ENCODE data around the gene PKNOX2.

The PKNOX2 gene

DNA sequence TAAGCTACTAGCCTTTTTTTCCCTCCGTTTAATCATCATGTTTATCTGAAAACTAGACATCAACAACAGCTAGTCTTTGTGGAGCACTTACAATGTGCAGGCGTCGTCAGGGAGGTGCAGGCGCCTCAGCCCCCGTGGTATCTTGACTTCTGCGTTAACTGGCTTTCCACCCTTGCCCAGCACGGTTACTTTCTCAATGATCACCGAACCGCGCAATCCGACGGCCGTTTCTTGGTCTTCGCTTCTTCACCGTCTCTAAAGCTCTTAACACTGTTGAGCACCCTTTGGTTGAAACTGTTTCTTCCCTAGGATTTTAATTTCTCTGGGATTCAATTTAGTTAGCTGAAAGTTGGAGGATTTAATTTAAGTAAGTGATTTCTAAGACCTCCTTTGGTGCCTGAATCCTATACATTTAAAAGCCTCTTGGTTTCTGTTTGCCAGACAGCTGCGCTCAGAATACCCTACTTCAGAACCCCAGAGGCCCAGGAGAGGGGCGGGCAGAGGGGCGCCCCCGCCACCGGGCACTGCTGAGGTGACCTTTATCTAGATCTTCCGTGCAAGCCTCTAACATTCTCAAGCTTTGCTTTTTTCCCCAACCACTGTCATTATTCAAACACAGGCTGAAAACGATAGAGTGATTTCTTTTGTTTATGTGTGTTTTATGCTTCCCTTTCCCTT, 35.1 kb upstream of the PKNOX2 start:
- H3K4me3 ChIP-seq (replicated peaks in 1 of 2; ENCODE audit: low read depth in 2 of 2, low read length in 2 of 2): no peak overlapping the region
- TF ChIP-seq, protein P1, sequence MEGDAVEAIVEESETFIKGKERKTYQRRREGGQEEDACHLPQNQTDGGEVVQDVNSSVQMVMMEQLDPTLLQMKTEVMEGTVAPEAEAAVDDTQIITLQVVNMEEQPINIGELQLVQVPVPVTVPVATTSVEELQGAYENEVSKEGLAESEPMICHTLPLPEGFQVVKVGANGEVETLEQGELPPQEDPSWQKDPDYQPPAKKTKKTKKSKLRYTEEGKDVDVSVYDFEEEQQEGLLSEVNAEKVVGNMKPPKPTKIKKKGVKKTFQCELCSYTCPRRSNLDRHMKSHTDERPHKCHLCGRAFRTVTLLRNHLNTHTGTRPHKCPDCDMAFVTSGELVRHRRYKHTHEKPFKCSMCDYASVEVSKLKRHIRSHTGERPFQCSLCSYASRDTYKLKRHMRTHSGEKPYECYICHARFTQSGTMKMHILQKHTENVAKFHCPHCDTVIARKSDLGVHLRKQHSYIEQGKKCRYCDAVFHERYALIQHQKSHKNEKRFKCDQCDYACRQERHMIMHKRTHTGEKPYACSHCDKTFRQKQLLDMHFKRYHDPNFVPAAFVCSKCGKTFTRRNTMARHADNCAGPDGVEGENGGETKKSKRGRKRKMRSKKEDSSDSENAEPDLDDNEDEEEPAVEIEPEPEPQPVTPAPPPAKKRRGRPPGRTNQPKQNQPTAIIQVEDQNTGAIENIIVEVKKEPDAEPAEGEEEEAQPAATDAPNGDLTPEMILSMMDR (IDR thresholded peaks at IDR 0.05; ENCODE audit: low read depth, low read length): no peak
- no peak for DNase-seq (ENCODE audit: low read depth in 2 of 2)

DNA sequence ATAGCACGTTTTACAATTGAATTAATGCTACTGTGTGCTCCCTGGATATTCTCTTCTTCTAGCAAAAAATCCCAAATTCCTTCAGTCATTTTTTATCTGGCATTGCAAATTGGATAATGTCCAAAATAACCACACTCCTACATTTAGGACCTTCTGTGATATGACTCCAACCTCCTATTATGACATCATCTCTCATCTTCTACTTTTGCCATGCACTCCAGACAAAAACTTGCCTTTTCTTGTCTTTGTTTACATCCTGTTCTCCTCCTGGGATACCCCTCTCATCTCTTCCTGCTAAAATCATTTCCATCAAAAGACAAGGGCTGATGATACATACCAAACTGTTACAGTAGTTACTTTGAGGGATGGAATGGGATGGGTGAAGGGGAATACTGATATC, 32.5 kb upstream of the PKNOX2 start:
- peak; percentile 6 to 18 for DNase-seq (ENCODE audit: low read depth in 2 of 2)
- TF ChIP-seq, protein P1 (IDR thresholded peaks at IDR 0.05; ENCODE audit: low read depth, low read length): no peak
- no peak overlapping the region for H3K4me3 ChIP-seq (replicated peaks in 1 of 2; ENCODE audit: low read depth in 2 of 2, low read length in 2 of 2)

DNA sequence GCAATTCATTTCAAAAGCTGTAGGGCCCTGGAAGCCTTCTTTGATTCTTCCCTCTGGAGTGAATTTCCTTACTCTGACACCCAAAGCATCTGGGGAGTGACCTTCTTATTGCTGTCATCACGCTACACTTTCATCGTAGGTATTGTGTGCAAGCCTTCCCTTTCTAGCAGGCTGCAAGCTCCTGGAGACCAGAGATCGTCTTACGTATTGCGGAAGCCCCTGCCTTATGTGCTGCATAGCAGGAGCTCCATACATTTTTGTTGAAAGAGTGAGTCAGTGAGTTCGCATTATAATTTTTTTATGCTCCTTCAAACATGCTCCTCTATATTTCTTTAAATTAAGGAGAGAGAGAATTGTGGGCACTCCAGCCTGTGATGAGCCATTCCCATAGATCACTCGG, 32.0 kb upstream of the PKNOX2 start:
- no peak for DNase-seq (ENCODE audit: low read depth in 2 of 2)
- no peak overlapping the region for H3K4me3 ChIP-seq (replicated peaks in 1 of 2; ENCODE audit: low read depth in 2 of 2, low read length in 2 of 2)

DNA sequence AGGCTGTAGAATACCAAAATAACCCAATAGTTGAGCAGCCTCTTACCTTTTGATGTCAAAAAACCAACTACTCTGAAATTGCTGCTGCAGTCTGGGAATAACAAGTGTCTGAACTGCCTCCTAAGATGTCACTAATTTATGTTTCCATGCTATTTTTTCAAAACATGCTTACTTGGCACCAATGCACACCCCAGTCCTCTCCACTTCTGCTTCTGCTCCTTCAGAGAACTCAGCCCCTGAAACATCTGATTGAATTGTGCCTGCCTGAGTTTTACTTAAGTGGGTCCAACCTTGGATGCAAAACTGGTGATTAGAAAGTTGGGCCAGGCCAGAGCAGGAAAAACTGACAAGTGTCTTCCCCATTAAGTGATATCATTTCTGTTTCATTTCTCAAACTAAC, 28.6 kb upstream of the PKNOX2 start:
- no peak for DNase-seq (ENCODE audit: low read depth in 2 of 2)
- no peak overlapping the region for H3K4me3 ChIP-seq (replicated peaks in 1 of 2; ENCODE audit: low read depth in 2 of 2, low read length in 2 of 2)
- TF ChIP-seq, protein P1 (IDR thresholded peaks at IDR 0.05; ENCODE audit: low read depth, low read length): no peak

More for the DNA sequence above, 32.0 kb upstream of the PKNOX2 start:
- TF ChIP-seq, protein P1 (IDR thresholded peaks at IDR 0.05; ENCODE audit: low read depth, low read length): no peak

DNA sequence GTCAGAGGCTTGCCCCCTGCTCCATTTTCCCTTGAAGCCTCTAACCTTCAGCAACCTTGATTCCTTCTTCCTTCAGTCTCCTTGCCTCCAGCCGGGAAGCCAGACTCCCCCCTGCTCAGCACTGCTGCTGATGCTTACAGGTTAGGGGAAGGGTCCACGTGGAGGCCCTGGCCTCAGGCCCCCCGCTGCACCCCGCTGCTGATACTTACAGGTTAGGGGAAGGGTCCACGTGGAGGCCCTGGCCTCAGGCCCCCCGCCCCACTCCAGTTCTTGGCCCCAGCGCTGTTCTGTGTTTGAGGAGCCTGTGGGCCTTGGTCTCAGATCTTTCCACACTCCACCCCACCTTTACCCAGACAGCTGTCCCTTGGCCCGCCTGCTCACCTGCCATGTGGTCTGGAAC, 25.6 kb upstream of the PKNOX2 start:
- no peak overlapping the region for H3K4me3 ChIP-seq (replicated peaks in 1 of 2; ENCODE audit: low read depth in 2 of 2, low read length in 2 of 2)
- no peak for DNase-seq (ENCODE audit: low read depth in 2 of 2)
- TF ChIP-seq, protein P1 (IDR thresholded peaks at IDR 0.05; ENCODE audit: low read depth, low read length): no peak

DNA sequence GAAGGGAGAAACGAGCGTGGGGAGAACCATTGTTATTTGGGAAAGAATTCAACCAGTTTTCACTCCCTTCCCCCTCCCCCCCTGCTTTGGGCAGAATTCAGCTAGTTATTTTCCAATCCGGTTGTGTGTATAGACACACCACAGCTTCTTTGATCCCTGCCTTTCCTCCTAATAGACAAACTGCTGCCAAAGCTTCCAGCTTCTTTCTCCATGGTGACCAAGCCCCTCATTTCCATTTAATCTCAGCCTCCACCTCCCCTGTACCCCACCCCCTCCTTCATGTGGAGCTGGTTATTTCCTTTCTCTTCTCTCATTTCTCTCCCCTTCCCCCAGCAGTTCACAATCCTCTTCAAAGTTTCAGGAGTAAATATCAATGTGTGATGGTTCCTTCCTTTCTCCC, 24.8 kb upstream of the PKNOX2 start:
- no peak overlapping the region for H3K4me3 ChIP-seq (replicated peaks in 1 of 2; ENCODE audit: low read depth in 2 of 2, low read length in 2 of 2)
- TF ChIP-seq, protein P1 (IDR thresholded peaks at IDR 0.05; ENCODE audit: low read depth, low read length): no peak
- DNase-seq (ENCODE audit: low read depth in 2 of 2): no peak

DNA sequence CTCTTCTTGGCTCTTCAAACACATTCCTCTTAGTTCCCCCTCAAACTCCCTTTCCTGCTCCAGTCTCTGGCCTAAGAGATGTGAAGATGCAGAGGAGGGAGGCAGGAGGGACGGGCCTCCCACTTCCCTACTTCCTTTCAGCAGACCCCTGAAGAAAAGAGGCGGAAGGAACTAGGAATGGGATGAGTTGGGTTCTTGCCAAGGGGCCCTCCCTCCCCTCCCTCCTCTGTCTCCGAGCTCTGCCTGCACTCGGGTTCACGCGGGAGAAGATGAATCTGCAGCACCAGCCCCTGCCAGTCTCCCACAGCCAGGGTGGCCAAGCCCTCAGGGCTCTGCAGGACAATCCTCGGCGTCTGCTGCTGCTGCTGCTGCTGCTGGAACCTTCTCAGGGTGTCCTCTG, 24.3 kb upstream of the PKNOX2 start:
- no peak overlapping the region for H3K4me3 ChIP-seq (replicated peaks in 1 of 2; ENCODE audit: low read depth in 2 of 2, low read length in 2 of 2)
- DNase-seq (ENCODE audit: low read depth in 2 of 2): no peak
- TF ChIP-seq, protein P1 (IDR thresholded peaks at IDR 0.05; ENCODE audit: low read depth, low read length): no peak

All from cardiac fibroblast (primary cell).